Activated CD4-positive, alpha-beta T cell treated with anti-CD3 and anti-CD28 coated beads, Interleukin-2, amount 50 U/mL, for 24 hours (primary cell): ENCODE measurements around the gene CIITA.
"Not testable (repeated sequence)": the region's sequence is repeated elsewhere in the genome, so short reads cannot be mapped to it uniquely, and the experiment has no call there.

Experiments
- DNase-seq, 2 donors: peaks; one replicate each; pipeline ENCODE4 v3.0.0-alpha.2; 2020; ENCODE audit warnings: low read depth in 1 of 2, low spot score in 1 of 2

CIITA gene

GRCh38 chr16:10919003-10919351, 42.0 kb downstream of the CIITA start:
- no peak for DNase-seq

GRCh38 chr16:10920726-10921427, 43.9 kb downstream of the CIITA start:
- no peak for DNase-seq

- no peak for DNase-seq
Observed at GRCh38 chr16:10921536-10922327, 44.7 kb downstream of the CIITA start.

- no peak for DNase-seq
Observed at GRCh38 chr16:10922328-10923145, 45.5 kb downstream of the CIITA start.

DNA sequence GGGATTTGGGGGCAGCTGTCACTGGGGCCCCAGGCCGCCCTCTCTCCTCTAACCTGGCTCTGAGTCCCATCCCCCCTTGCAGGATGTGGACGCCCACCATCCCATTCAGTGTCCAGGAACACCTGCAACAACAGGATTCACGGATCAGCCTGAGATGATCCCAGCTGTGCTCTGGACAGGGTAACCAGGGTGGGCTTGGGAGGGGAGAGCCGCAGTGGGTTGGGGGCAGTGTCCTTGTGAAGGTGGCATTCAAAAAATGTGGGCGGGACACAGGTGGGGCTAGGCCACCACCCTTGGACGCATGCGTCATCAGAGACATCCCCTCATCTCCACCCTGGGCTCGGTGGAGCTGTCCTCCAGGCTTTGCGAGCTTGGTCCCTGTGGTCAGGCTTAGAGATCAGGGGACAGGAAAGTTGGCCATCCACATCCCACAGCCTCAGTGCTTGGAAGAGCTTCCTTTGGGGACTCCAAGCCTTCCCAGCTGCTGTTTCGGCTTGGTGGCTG, 46.2 kb downstream of the CIITA start:
- DNase-seq = no peak

DNA sequence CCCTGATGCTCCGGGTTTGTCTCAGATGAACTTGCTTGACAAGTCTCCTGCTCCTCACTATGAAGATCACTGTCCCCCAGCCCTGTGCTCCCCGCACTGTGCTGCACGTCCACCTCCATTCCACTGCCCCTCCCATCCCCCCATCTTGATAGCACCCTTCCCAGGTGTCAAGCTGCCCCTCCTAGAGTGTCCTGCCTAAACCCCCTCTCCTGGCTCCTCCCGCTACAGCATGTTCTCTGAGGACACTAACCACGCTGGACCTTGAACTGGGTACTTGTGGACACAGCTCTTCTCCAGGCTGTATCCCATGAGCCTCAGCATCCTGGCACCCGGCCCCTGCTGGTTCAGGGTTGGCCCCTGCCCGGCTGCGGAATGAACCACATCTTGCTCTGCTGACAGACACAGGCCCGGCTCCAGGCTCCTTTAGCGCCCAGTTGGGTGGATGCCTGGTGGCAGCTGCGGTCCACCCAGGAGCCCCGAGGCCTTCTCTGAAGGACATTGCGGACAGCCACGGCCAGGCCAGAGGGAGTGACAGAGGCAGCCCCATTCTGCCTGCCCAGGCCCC, 46.7 kb downstream of the CIITA start:
- no peak for DNase-seq

GRCh38 chr16:10925285-10925684, 48.3 kb downstream of the CIITA start:
- DNase-seq = not testable (repeated sequence)

- no peak for DNase-seq
Observed at GRCh38 chr16:10926094-10926493, 49.1 kb downstream of the CIITA start.

DNA sequence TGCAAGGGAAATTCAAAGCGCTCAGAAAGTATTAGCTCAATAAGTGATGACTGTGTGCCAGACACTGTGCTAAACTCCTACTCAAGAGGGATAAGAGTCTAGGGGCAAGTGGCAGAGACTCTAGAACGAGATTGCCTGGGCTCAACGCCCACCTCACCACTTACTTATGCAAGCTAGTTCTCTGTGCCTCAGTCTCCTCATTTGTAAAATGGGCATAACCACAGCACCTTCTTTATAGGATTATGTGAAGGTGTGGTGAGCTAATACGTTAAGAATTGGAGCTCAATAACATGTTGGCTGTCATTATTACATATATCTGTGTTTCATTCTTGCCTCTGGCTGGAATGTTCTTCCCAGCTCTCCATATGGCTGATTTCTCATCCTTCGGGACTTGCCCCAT, 49.9 kb downstream of the CIITA start:
- DNase-seq = no peak

GRCh38 chr16:10927497-10928112, 50.6 kb downstream of the CIITA start:
- DNase-seq = no peak

DNA sequence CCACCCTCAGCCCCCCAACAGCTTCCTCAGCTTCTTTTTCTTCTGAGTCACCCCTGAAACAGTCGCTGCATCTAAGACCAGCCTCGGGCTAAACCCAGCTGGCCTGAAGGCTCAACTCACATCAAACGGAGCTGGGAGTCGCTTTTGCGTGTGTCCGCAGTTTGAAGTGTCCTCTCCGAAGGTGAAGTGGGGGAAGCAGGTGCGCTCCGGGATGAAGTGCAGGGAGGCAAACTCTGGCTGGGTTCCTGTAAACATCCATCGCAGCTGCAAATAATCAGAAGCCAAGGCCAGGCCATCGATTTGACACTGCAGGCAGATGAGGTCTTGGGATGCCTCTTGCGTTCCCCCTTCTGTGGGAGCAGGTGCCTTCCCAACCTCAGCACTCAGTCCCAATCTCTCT, 52.1 kb downstream of the CIITA start:
- DNase-seq = not testable (repeated sequence)

GRCh38 chr16:10929853-10930754, 53.1 kb downstream of the CIITA start:
- no peak for DNase-seq

- DNase-seq = no peak
Observed at GRCh38 chr16:10930755-10931093, 53.7 kb downstream of the CIITA start.

GRCh38 chr16:10931134-10931533, 54.1 kb downstream of the CIITA start:
- DNase-seq = no peak

DNA sequence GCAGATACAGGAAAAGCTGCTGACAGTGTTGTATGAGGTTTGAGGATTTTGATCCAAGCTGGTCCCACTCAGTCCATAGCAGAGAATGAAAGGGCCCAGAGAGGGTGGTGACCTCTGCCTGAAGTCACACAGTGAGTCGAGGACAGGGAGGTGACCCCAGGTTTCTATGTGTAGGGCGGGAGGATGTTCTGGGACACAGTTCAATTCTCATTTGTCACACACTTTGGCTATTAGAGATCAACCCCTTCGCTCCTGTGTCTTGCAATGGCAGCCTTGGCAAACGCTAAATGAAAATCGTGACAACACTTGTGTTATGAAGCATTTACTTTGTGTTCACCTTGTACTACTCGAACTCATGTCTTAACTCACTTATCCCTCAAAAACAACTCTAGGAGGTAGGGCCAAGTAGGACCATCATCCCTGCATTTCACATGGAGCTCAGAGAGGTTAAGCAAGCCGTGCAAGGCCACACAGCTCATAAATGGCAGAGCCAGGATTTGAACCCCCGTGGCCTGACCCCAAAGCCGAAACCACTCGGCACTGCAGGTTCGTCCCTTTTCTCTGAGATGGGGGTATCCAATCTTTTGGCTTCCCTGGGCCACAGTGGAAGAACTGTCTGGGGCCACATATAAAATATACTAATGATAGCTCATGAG, 55.1 kb downstream of the CIITA start:
- no peak for DNase-seq

DNA sequence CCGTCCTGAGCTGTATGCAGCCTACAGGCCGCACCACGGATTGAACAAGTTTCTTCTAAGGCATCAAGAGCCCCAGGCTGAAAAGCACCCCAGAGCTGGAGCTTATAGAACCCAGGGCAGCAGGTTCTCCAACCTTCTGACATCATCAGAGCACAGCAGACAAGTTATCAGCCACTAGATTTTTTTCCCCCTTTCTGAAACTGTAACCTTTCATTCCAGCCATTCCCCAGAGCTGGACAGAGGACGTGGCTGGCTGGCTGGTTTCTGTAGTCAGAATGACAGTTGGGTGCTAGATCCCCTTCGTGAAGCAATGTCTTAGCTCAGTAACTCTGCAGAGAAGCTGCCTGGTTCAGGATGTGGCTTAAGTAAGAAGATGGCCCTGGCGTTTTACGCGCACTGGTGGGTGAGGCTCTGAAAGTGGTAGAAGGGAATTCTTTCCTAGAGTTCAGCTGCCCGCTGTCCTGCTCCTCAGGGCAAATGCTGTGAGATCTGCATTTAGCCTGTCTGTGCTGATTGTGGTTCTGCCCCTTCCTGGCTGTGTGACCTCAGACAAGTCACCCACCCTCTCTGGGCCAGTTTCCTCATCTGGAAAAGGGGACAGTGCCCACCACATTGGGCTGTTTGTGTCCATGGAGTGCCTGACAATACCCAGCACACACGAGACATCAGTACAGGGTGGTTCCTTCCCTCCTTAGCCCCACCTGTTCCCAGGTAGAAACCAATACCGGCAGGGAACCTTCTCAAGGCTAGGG, 56.1 kb downstream of the CIITA start:
- no peak for DNase-seq

GRCh38 chr16:10933865-10934264, 56.9 kb downstream of the CIITA start:
- DNase-seq = no peak

DNA sequence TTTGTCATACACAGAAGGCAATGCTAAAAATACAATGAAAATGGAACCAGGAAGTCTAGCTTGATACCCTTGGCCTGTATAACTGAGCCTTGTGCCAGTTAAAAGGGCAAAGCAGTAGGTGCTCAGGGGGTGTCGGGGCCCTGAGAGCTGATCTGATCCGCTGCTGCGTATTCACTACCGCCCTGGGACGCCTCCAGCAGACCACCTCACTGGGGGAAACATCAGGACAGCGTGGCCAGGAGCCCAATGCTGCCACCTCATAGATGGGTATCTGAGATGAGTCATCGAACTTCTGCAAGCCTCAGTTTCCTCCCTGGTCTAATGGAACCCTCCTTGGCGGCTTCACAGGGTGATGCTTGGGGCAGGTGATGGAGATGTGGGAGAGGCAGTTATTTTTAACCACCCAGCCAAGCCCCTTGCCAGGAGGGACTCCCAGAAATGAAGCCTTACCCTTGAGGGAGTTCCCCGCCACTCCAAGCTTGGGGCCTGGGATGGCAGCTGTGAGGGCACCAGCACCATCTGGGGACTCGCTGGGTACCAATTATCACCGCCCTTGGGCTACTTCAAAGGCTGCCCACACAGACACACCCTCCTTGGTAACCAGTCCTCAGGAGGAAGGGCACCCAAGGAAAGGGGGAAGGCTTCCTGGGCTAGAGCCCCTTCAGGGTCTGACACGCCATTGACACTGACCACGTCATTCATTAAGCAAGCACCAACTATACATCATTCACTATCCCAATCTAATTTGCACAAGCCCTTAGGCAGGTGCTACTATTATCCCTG, 57.5 kb downstream of the CIITA start:
- DNase-seq = no peak
